Smooth muscle cell (in vitro differentiated cells): Measurements from ENCODE around the gene TFB2M. TPM values are rescaled to one million over a fixed set of nuclear protein-coding genes. Genes with fewer than 3 reads are reported as not detected.

Source experiments
- DNase-seq: peaks from one replicate; lab custom pipeline; 2025; ENCODE audit not compliant: unreplicated experiment; lab: John Stamatoyannopoulos, UW
- H2AFZ ChIP-seq: fragments of 200-600 bp; sonication (generic); 2 replicates; pipeline ENCODE4 v1.6.0; 2016; ENCODE audit warnings: antibody characterized with exemption, low read depth, mild to moderate bottlenecking
- H3F3A ChIP-seq: fragments of 200-600 bp; sonication (generic); 2 replicates; pipeline ENCODE4 v1.6.0; 2017; ENCODE audit warnings: antibody characterized with exemption, low read depth
- H3K27ac ChIP-seq: fragments of 200-600 bp; sonication (generic); 2 replicates; pipeline ENCODE4 v1.5.1; 2016; ENCODE audit warnings: low read depth, mild to moderate bottlenecking
- H3K27me3 ChIP-seq: fragments of 200-600 bp; sonication (generic); 2 replicates; pipeline ENCODE4 v1.6.1; 2016; ENCODE audit warnings: low read depth, mild to moderate bottlenecking
- H3K36me3 ChIP-seq: fragments of 200-600 bp; sonication (generic); 2 replicates; pipeline ENCODE4 v1.5.1; 2016; ENCODE audit warnings: low read depth
- H3K4me1 ChIP-seq: fragments of 200-600 bp; sonication (generic); 2 replicates; pipeline ENCODE4 v1.5.1; 2016; ENCODE audit warnings: low read depth
- H3K4me2 ChIP-seq: fragments of 200-600 bp; sonication (generic); 2 replicates; pipeline ENCODE4 v1.6.0; 2016; ENCODE audit warnings: mild to moderate bottlenecking
- H3K4me3 ChIP-seq: fragments of 200-600 bp; sonication (generic); 2 replicates; pipeline ENCODE4 v1.5.1; 2016; ENCODE audit warnings: mild to moderate bottlenecking
- H3K79me2 ChIP-seq: fragments of 200-600 bp; sonication (generic); 2 replicates; pipeline ENCODE4 v1.6.0; 2016; ENCODE audit warnings: low read depth, mild to moderate bottlenecking
- H3K9ac ChIP-seq: fragments of 200-600 bp; sonication (generic); 2 replicates; pipeline ENCODE4 v1.6.0; 2016; ENCODE audit warnings: low read depth
- H3K9me3 ChIP-seq: fragments of 200-600 bp; sonication (generic); replicated peaks from 2 replicates; pipeline ENCODE4 v1.5.1; 2016; ENCODE audit warnings: low read depth
- H4K20me1 ChIP-seq: fragments of 200-600 bp; sonication (generic); 2 replicates; pipeline ENCODE4 v1.6.0; 2016; ENCODE audit warnings: low read depth
- WGBS: methylation state at CpG from one replicate; pipeline ENCODE4 v1.1.7; 2016; ENCODE audit warnings: low lambda C conversion rate; 5-methylcytosine and 5-hydroxymethylcytosine counted together
- polyA plus RNA-seq: library from polyadenylated mRNA; unstranded; fragments of >200 nt; fragmentation: Nextera tagmentation; extraction: Ambion mirVana; gene quantifications from 2 replicates; pipeline ENCODE4 v1.2.1, GENCODE V29; 2016
- total RNA-seq: library from RNA; depleted of rRNA; stranded (reverse); fragments of >200 nt; gene quantifications from 2 replicates; pipeline ENCODE4 v1.2.3, GENCODE V29; 2014
- TF ChIP-seq, protein P1 (sequence below): fragments of 200-600 bp; sonication (generic); IDR thresholded peaks from 2 replicates; pipeline ENCODE4 v1.5.1; 2017; ENCODE audit warnings: borderline replicate concordance, mild to moderate bottlenecking, antibody characterized with exemption; ENCODE audit not compliant: insufficient read depth, poor library complexity, severe bottlenecking

Gene TFB2M
- total and polyA plus RNA-seq, 2 experiments from 2014 or later, result 15.0 to 24.0 TPM

DNA sequence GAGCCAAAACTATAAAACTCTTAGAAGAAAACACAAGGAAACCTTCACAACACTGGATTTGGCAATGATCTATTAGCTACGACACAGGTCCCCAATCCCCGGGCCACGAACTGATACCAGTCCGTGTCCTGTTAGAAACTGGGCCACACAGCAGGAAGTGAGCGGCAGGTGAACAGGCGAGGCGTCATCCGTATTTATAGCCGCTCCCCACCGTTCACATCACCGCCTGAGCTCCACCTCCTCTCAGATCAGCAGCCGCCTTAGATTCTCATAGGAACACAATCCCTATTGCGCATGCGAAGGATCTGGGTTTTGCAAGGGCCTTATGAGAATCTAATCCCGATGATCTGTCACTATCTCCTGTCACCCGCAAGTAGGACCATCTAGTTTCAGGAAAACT is 11.9 kb downstream of the TFB2M start:
- no peak for DNase-seq
- H3K9me3 ChIP-seq, result no peaks in the 10 kb centered on the region
- TF ChIP-seq, protein P1, sequence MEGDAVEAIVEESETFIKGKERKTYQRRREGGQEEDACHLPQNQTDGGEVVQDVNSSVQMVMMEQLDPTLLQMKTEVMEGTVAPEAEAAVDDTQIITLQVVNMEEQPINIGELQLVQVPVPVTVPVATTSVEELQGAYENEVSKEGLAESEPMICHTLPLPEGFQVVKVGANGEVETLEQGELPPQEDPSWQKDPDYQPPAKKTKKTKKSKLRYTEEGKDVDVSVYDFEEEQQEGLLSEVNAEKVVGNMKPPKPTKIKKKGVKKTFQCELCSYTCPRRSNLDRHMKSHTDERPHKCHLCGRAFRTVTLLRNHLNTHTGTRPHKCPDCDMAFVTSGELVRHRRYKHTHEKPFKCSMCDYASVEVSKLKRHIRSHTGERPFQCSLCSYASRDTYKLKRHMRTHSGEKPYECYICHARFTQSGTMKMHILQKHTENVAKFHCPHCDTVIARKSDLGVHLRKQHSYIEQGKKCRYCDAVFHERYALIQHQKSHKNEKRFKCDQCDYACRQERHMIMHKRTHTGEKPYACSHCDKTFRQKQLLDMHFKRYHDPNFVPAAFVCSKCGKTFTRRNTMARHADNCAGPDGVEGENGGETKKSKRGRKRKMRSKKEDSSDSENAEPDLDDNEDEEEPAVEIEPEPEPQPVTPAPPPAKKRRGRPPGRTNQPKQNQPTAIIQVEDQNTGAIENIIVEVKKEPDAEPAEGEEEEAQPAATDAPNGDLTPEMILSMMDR, result no peak
- H4K20me1 ChIP-seq, result no peaks in the 10 kb centered on the region
- H3F3A ChIP-seq, result no peaks in the 10 kb centered on the region
- WGBS, result 99% methylated on average over 16 of the region's 16 CpGs
- H2AFZ ChIP-seq, result no peak overlapping the region
- no peak overlapping the region for H3K4me3 ChIP-seq
- no peak overlapping the region for H3K9ac ChIP-seq
- no peak overlapping the region for H3K4me2 ChIP-seq
- peaks cover 30% of the 10 kb centered on the region for H3K79me2 ChIP-seq
- peaks cover 30% of the 10 kb centered on the region for H3K36me3 ChIP-seq
- no peaks in the 10 kb centered on the region for H3K4me1 ChIP-seq
- no peak overlapping the region for H3K27ac ChIP-seq
- no peaks in the 10 kb centered on the region for H3K27me3 ChIP-seq

DNA sequence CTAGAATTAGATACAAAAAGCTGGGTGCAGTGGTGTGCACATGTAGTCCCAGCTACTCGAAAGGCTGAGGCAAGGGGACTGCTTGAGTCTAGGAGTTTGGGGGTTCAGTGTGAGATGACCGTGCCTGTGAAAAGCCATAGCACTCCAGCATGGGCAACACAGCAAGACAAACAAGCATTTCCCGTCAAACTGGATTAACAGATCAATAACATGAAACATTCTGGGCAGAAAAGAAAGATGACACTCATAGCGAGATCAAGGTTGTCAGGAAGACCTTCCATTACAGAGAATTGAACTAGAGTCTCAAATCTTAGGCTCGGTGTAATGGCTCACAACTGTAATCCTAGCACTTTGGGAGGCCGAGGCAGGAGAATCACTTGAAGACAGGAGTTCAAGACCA is 14.0 kb downstream of the TFB2M start:
- H3K79me2 ChIP-seq, result peaks cover 18% of the 10 kb centered on the region
- no peak overlapping the region for H3K9ac ChIP-seq
- 86% methylated on average over 6 of the region's 6 CpGs for WGBS
- TF ChIP-seq, protein P1, result no peak
- H3K9me3 ChIP-seq, result no peaks in the 10 kb centered on the region
- H2AFZ ChIP-seq, result no peak overlapping the region
- no peak overlapping the region for H3K27ac ChIP-seq
- no peaks in the 10 kb centered on the region for H4K20me1 ChIP-seq
- no peak overlapping the region for H3K4me3 ChIP-seq
- H3K4me1 ChIP-seq, result no peaks in the 10 kb centered on the region
- no peak overlapping the region for H3K4me2 ChIP-seq
- no peaks in the 10 kb centered on the region for H3K27me3 ChIP-seq
- peaks cover 40% of the 10 kb centered on the region for H3K36me3 ChIP-seq
- H3F3A ChIP-seq, result no peaks in the 10 kb centered on the region
- no peak for DNase-seq

DNA sequence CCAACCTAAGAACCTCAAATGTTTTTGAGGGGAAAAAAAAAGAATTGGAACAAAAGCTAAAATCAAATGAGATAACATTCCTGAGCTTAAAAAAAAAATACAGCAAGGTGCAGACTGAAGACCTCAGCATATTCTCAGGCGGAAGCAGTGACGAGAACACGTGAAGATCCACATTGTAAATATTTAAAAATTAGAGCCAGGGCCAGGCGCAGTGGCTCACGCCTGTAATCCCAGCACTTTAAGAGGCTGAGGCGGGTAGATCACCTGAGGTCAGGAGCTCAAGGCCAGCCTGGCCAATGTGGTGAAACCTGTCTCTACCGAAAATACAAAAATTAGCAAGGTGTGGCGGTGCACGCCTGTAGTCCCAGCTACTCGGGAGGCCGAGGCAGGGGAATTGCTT is 15.7 kb downstream of the TFB2M start:
- Histone ChIP-seq H2AFZ (no peak overlapping the region), H3K4me1 (no peaks in the 10 kb centered on the region), H3K79me2 (peaks cover 8% of the 10 kb centered on the region), H3F3A (no peaks in the 10 kb centered on the region), H3K4me2 (no peak overlapping the region), H4K20me1 (no peaks in the 10 kb centered on the region), H3K36me3 (peaks cover 27% of the 10 kb centered on the region), H3K4me3 (no peak overlapping the region), H3K9me3 (no peaks in the 10 kb centered on the region), H3K9ac (no peak overlapping the region), H3K27ac (no peak overlapping the region), H3K27me3 (no peaks in the 10 kb centered on the region)
- no peak for DNase-seq
- TF ChIP-seq, protein P1, result no peak
- WGBS, result 71% methylated on average over 11 of the region's 11 CpGs

DNA sequence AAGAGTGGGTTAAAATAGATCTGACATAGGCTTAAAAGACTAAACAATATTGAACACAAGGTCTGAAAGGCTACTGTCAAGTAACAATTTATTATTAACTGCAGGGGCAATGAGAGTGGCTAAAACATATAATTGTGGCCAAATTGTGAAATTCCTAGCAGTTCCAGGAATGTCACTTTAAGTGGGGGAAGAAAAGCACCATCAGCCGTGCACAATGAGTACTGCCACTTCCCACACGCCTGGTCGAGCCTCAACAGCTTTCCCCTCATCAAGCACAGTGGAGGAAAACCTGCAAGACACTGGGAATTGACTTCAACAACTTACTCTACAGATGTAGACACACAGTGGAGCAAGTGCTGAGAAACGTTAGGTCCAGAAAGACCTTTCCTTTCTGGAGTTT is 16.4 kb downstream of the TFB2M start:
- no peak overlapping the region for H3K9ac ChIP-seq

More for the DNA sequence above, 16.4 kb downstream of the TFB2M start:
- TF ChIP-seq, protein P1, result no peak
- no peaks in the 10 kb centered on the region for H3K9me3 ChIP-seq
- H3K4me1 ChIP-seq, result no peaks in the 10 kb centered on the region
- no peaks in the 10 kb centered on the region for H3K27me3 ChIP-seq
- no peak for DNase-seq
- 92% methylated on average over 4 of the region's 4 CpGs for WGBS
- no peaks in the 10 kb centered on the region for H4K20me1 ChIP-seq
- H3K4me2 ChIP-seq, result no peak overlapping the region
- H3K4me3 ChIP-seq, result no peak overlapping the region
- H3K36me3 ChIP-seq, result peaks cover 19% of the 10 kb centered on the region
- H2AFZ ChIP-seq, result no peak overlapping the region
- H3K79me2 ChIP-seq, result peaks cover under 1% of the 10 kb centered on the region
- H3F3A ChIP-seq, result no peaks in the 10 kb centered on the region
- no peak overlapping the region for H3K27ac ChIP-seq
